GM10266 (cell line): ENCODE data around the gene HOXA11.

Experiments
- DNase-seq: peaks from one replicate; pipeline ENCODE4 v3.0.0; 2012; ENCODE audit errors: extremely low spot score
- CTCF ChIP-seq: IDR thresholded peaks from 2 replicates; pipeline ENCODE4 v1.5.1; 2012; ENCODE audit warnings: mild to moderate bottlenecking, low read depth; ENCODE audit not compliant: control insufficient read depth, insufficient read depth; ENCODE audit errors: missing control alignments

Gene HOXA11

GRCh38 chr7:27187475-27188385 is 2.7 kb upstream of the HOXA11 start:
- DNase-seq: no peak
- no peak for TF ChIP-seq CTCF

- no peak for TF ChIP-seq CTCF
- DNase-seq: no peak
Observed at GRCh38 chr7:27186668-27187474, 1.8 kb upstream of the HOXA11 start.

- no peak for DNase-seq
- TF ChIP-seq CTCF: no peak
Observed at GRCh38 chr7:27185854-27186667, 1.0 kb upstream of the HOXA11 start.

GRCh38 chr7:27184337-27185012 is 557 bp downstream of the HOXA11 start:
- TF ChIP-seq CTCF: no peak

GRCh38 chr7:27183682-27184336 is 1.2 kb downstream of the HOXA11 start:
- no peak for TF ChIP-seq CTCF
- no peak for DNase-seq

More at GRCh38 chr7:27184337-27185012, 557 bp downstream of the HOXA11 start:
- DNase-seq: no peak
